Inferior parietal cortex (tissue), 1 donor: ENCODE measurements around the gene FRG1.
"Not testable (repeated sequence)": the region's sequence is repeated elsewhere in the genome, so short reads cannot be mapped to it uniquely, and the experiment has no call there.

Source experiments
- DNase-seq: peaks from one replicate; pipeline ENCODE4 v3.0.0-alpha.2; 2016; ENCODE audit errors: extremely low spot score

FRG1 gene

GRCh38 chr4:189985651-189986243 is 45.1 kb downstream of the FRG1 start:
- DNase-seq: not testable (repeated sequence)

- DNase-seq: no peak
These were observed 48.3 kb downstream of the FRG1 start for GRCh38 chr4:189988877-189989431.

- not testable (repeated sequence) for DNase-seq
These were observed 49.3 kb downstream of the FRG1 start for GRCh38 chr4:189989941-189990340.
